Fibroblast of the conjunctiva (primary cell): ENCODE data around the gene SORL1.

Experiments used
- DNase-seq: peaks from one replicate; pipeline ENCODE4 v3.0.0-alpha.2; 2010; ENCODE audit warnings: low read depth

Gene SORL1

DNA sequence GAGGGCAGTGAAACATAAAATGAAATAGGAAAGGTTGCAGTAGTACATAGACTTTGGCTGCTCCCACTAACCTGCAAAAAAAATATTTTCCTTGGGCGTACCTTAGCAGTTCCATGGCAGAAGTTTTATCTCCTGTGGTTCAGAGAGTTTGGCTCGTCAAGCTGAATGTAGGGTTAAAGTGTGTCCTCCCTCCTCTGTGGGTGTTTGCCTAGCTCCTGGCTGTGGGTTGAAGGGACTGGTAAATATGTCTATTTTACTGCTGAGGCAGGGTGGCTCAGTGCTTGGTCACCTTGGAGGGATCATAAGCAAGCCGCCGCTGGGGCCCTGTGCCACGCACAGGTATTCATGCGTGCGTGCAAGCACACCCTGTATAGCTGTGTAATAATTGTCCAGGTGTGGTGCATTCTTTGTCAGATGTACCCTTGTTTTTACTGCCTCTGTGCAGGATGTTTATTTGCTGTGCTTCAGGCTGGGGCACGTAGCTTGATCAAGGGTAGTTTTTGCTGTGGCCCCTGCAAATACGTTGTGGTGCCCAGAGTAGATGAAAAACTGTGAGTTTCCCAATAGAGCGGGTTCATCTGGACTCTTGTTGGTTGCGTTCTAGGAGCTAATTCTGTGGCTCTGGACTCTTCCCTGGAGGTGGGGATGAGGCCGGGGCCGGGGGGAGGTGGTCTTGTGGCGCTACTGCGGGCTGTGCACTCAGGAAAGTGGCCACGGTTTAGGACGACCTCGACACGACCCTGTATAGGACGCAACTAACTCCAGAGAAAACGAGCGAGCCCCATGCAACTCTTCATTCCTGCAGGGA is 732 bp upstream of the SORL1 start:
- DNase-seq = no peak

DNA sequence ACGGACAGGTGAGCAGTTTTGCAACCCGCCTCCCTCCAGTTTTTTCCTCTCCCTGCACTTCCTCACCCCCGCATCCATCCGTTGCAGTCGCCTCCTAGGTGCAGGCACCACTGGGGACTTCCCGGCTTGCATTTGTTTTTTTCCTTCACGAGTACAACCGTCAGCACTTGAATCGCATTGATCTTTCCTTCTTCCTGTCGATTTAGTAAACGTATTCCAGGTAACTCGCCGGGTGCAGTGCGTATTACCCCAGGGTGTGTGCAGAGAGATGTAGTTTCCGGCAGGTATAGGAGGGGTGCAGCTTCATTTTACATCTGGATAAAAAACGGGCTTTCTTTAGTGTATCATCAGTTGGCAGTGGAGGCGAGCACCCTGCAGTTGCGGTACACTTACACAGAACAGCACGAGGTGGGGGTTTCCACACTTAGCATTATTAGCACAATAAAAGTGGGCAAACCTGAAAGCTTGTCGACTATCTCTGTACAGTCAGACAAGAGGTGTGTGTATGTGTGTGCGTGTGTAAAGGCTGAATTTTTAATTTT is 566 bp downstream of the SORL1 start, which contains the start of gene SORL1-AS1:
Gene SORL1-AS1 (minus strand): TSS at position 359 of the 542 bp plus-strand sequence.
- DNase-seq = no peak

DNA sequence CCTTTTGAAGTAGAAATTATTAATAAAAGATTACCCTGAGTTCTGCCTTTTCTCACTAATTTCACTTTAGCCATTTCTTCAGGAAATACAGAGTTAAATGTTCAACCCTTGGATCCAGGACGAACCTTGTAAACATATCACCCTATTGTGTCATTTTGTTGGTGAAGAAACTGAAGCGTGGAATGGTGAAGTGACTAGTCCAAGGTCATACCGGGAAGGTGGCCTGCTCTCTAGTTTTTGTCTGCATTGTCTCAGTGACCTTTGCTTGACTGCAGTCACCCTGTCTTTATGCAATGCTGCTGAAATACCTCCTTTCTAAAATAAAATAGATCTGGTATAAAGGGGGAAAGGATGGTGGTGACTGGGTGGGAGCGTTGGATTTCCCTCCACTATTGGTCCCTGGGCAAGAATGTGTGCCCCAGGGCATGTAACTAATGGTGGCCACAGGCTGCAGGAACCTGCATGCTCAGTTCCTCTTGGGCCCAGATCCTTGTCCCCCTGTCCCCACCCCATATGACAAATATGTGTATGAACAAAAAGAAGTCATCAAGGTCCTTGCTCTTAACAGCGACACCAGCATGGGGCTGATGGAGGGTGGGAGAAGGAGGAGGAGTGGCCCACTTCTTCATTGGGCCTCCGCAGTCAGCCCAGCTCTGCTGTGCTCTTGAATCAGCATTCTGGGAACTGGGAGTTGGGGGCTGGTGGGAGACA is 1.6 kb downstream of the SORL1 start:
- no peak for DNase-seq

DNA sequence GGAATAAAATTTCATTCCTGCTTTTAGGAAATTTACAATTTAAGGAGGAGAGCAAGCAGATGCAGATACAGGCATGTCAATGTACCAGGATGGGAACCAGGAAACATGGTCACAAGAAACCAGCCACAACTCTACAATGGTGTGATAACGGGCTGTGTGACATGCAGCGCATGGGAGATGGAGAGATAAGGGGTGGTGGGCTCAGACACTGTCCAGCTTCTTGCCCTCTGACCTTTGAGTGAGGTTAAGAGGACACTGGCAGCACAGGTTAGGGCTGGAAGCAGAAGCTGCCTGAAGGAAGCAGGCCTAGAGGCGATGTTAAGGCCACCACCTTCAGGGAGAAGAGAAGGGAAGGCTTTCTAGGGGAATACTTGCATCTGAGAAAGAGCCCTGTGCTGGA is 3.0 kb downstream of the SORL1 start:
- DNase-seq = no peak

DNA sequence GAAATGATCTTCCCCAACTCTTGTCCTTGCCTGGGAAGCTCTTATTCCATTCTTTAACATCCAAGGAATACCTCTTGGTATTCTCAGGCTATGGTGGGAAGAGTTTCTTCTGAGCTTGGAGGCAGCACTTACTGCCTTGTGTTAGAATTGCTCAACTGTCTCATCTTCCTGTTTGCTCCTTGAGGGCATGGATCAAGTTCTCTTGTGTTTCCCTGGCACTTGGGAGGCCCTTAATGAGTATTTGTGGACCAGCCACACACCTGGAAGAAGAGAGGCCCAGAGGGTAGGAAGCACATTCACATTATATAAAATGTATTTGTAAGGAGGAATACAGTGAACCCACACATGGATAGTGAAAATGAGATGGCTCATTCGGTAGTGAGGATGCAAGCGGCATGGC is 4.0 kb downstream of the SORL1 start:
- no peak for DNase-seq

DNA sequence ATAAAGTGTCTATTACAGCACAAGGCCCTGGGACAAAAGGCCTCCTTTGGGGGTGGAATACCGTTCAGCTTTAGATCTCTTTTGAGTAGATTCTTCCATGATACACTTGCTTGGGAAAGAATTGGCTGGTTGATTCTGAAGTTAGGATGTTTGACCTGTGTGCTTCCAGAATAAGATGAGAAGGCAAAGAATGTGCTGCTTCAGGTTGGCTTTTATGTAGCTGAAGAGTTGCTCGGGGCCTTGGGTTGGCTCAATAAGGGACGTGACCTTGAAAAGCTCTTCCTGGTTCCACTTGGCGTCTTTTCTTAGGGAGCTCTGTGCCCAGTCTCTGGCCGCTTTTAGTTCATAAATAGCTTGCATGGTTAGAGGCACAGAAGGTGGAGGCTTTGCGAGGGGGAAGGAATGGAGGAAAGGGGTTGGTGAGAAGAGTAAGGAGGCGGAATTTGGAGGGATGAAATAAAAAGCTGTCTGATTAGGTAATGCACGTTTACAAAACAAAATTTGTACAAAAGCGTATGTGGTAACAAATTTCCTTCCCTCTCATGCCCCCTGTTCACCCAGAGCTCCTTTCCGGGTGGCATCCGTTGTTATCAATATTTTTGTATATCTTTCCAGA is 4.8 kb downstream of the SORL1 start:
- DNase-seq = no peak

DNA sequence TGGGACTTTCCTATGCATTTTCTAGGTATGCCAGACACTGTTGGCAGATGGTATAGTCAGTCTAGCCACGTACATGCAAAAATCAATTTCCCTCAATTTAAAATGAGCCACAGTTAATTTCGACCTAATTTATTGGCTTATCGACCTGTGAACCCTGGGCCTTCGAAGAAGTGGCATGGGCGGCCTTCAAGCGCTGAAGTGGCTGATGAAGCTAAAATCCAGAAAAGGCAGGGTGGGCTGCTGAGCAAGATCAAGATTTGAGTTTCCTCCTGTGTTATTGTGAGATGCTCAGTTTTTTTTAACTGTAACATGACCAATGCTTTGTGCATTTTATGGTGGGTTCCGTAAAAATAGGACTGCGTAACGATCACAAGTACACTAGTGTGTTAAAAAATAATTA is 6.4 kb downstream of the SORL1 start:
- no peak for DNase-seq

DNA sequence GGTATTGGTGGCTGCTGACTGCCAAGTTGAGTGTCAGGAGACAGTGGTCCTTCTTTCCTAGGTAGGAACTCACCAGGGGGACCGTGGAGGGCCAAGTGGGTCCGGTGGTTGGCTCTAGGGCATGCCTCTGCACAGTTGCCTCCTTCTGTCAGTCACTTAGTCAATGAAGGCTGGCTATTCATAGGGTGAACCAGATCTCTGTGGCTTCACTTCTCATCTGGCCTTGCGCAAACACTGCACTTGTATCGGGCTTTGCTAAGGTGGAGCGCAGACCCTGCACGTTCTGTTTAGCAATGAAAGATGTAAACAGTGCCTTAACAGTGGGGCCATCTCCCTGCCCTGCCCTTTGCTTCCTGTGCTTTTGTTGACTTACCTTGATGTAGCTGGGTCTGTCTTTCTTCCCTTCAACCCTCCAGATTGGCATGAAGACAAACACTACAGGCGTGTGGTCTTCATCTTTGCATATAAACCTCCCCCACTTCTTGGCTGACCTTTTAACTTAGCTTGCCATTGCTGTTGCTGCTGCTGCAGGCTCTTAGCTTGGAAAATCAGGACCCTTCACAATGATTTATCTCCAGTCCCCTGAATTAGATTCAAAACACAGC is 7.4 kb downstream of the SORL1 start:
- no peak for DNase-seq

DNA sequence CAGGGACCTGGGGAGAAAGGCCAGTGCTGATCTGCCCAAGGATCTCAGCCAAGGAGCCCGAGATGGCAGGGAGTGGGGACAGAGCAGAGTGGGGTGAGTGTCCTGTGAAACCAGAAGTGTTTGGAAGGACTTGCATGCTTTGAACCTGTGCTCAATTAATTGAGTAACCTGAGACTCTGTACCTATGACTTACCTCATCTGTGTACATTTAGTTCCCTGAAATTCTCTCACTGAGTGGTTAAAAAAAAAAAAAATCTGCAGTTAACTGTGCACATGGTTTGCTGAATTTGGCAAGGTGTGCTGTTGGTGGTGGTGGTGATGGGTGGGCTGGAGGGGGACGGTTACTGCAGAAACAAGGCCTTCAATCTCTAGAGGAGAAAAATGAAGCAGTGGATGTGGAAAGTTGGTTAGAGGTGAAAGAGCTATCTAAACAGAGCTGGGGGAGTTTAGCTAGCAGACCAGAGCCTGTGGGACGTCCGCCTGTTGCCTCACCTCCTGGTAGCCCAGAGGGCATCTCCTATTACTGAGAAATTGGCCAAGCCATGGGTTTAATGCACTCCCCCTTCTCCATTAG is 8.9 kb downstream of the SORL1 start:
- DNase-seq = no peak

DNA sequence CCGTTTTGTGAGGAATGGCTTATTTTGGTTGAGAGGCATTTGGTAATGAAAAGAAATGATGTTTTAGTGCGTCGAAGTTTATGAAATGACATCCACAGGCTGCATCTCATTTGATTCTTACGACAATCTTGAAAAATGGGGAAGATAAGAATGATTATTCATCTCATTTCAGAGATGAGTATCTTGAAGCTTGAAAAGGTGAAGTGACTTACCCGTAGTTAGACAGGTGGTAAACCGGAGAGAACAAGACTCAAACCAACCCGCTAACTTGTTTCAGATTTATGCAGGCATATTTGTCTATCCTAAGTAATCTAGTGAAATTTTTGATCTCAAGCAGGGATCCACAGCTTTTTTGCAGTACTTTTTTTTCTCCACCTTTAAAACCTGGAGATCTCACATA is 9.7 kb downstream of the SORL1 start:
- no peak for DNase-seq

DNA sequence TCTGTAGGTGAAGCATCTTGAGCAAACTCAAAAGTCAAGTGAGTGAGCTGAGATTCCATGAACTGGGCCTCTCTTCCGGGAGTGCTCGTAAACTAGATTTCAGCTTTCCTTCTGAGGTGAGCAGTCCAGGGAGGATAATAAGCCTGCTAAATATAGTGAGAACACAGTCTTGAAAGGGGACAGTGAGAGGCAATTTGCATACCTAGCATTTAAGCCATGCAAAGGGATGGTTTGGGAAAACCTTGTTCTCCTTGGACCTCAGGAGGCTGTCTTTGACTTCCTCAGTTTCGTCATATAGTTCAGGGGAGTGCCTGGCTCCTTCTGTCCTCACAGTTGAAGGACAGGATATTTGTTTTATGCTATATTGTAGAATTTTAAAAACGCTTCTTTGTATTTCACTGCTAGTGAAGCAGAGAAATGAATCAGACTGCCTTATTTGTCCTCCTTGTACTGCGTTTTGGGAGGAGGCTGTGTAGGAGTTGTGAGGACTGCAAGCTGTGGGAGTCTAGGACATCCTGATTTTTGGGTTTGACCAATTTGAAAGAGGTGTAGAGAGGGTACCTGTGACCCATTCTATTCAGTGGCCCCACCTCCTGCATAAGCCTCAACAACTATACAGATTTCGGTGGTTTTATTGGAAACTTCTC is 11.7 kb downstream of the SORL1 start:
- DNase-seq = no peak

DNA sequence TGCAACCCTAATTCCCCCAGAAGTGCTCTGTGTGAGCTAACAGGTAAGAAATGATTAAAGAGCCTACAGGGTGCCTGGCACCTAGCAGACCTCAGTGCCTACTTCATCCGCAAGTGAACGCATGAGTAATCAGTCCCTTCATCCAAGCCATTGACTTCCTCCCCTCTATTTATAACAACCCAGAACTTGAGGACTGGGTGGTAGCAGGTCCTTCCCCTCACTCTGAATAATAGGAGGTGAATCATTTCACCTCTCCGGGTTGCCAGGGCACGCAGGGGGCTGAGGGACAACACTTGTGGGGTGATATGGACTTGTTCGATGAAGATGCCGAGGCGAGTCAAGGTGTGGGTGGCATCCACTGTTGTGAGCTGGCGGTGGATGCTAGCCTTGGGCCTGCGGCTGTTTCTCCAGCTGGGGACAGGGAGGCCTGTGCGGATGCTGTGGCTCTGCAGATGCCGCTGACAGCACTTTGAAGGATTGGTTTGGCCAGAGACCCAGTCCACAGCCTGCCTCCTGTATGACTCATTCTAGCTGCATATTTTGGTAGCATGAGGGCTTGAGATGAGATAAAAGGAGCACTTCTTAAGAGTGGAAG is 12.3 kb downstream of the SORL1 start:
- peak; percentile 53 for DNase-seq

DNA sequence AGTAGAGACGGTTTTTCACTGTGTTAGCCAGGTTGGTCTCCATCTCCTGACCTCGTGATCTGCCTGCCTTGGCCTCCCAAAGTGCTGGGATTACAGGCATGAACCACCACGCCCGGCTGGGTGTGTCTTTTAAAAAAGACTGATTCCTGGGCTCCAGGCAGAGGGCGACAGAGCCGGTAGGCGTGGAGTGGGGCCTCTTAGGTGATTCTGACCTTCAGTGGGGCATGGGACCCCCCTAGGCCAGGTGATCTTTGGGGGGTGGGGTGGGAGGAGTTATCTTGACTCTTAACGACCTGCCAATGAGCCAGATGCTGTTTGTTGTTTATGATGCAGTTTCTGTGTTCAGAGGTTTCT is 13.6 kb downstream of the SORL1 start:
- no peak for DNase-seq

DNA sequence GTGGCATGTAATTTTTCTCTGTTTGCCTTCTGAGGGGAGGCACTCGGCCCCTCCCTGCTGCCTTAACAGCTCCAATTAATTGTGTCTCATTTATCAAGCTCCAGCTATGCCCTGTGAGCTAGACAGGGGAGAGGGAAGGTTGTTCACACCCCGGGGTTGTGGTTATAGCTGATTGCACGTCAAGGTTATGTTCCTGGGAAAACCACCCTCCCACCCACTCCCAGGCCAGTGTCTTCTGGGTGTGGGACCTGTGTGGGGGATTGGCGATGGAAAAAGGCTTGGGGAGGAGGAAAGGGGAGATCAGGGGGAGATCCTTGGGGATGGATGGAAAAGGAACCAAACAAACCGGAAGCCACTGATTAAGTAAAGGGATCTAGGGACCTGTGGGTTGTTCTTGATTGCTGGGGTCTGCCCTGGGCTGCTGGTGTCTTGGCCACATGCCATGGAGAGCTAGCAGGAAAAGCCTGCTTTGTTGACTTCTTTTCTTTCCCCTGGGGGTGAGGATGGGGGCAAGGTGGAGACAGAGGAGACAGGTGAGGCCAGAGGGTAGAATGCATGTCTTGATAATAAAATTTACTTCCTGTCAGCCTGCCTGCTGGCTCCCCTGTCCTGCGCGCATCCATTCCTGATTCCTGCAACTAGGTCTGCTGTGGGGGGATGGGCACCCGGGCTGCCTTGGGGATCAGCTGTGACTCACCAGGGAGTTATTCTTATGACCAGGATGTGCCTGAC is 14.1 kb downstream of the SORL1 start:
- DNase-seq = peak; percentile 82

DNA sequence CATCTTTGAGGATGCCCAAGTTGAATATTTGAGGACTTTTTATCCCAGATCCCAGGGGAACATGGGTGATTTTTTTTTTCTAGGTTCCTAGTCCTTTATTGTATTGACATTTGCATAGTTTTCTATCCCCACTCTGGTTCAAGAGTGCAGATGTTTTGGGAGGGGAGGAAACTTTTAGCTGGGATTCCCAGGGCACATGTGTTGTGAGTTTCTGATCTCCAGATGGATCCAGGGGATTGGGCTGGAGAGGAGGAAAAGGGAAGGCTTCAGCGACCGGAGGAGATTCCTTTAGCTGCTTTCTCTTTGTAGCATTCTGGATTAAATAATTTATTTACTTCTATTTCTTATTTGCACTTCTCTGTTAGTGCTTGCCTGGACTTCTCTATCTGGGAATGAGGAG is 15.4 kb downstream of the SORL1 start:
- DNase-seq = no peak

DNA sequence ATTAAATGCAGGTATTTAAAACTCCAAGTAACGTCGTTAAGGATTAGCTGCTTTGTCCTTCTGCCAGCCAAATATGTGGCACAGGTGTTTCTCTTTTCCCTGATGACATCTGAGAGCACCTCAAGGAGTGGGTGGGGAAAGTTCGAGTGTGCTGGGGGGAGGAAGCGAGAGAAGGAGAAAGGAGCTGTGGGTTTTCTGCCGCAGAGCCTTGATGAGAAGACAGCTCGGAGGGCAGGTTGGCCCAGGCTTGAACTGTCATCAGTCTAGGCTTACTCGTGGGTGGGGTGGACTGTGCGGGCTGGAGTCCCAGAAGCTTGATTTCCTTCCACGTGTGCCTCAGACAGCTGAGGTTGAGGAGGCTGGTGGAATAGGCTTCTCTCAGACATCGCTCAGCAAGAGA is 15.9 kb downstream of the SORL1 start:
- no peak for DNase-seq

DNA sequence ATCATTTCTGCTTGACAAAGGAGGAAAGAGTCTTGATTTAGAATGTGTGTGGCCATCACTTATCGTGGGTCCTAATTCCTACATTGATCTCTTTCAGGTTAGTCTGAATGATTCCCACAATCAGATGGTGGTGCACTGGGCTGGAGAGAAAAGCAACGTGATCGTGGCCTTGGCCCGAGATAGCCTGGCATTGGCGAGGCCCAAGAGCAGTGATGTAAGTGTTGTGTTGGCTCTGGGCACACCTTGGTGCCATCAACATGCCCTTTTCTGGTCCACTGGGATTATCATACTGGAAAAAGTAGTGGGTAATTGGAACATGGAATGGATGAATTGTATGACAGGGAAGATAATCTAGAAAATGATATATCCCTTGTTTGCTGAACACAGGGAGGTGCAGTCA is 17.8 kb downstream of the SORL1 start:
- DNase-seq = no peak

DNA sequence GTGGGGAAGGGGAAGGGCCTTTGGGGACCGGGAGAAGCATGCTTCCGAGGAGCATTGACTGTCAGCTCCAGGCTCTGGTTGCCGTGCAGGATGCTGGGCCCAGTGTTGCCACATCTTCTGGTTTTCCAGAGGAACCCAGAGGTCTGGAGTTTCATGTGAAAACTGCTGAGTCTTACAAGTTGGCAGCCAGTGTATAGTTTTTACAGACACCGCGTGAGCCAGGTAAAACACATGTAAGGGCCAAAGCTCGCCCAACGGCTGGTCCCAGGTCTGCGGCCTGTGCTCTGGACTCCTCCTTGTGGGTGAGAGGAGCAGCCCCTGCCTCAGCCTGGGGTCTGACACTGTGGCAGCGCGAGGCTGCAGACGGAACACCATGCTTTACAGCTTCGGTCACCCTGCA is 19.1 kb downstream of the SORL1 start:
- no peak for DNase-seq

DNA sequence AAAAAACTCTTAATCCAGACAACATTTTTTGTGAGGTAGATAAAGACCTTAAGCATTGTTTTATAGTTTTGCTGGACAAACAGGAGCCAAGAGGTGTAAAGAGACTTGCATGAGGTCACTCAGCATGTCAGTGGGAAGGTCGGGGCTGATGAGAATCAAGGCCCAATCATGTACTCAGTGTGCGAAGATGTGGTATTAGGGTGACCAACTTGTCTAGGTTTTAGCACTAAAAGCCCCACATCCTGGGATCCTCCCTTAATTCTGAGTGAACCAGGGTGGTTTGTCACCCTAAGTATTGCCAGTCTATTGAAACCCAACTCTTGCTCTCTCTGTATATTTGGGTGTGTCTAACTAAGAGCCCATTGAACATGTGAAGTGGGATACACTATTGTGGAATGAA is 20.2 kb downstream of the SORL1 start:
- no peak for DNase-seq

DNA sequence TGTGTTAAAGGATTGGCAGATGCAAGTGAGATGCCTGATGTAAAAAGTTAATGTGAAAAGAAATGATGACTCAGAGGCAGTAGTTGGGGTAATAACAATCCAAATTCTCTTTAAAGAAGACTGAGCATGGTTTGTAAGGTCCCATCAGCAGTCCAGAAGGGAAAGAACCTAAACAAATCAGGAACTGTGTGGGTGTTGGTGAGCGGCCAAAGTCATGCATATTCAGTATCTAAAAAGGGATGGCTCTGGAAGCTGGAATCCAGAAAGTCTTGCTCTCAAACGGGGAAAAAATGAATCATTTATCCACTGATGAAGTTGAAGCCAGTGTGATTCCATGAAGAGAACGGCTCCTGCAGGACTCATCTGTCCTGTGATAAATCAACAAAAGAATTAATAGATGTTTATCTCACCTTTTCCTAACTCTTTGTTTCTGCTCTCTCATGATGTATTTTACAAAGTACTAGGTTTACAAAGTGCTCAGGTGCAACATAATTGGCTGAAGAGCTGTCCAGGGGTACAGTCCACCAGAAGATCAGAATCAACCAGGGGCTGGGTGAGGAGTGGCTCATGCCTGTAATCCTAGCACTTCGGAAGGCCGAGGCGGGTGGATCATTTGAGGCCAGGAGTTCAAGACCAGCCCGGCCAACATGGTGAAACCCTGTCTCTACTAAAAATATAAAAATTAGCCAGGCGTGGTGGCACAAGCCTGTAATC is 21.1 kb downstream of the SORL1 start:
- peak; percentile 34 for DNase-seq
